Gastrocnemius medialis (tissue), 4 donors: ENCODE measurements around the gene PLCXD1. TPM values are rescaled to one million over a fixed set of nuclear protein-coding genes. Genes with fewer than 3 reads are reported as not detected.

Experiments
- ATAC-seq, 2 donors: fragments of 150-250 bp; one replicate each; pipeline ENCODE4 v1.9.1; 2016
- DNase-seq, 2 donors: peaks; one replicate each; pipeline ENCODE4 v3.0.0-alpha.2; 2019
- H3K27ac ChIP-seq, 4 donors: fragments of 200-600 bp; sonication (generic); 1 replicate in 1 of 4; 2 replicates in 3 of 4; pipeline ENCODE4 v1.5.1; 2016 to 2018; ENCODE audit warnings: mild to moderate bottlenecking in 2 of 4, moderate library complexity in 1 of 4
- H3K27me3 ChIP-seq, 3 donors: fragments of 200-600 bp; sonication (generic) in 2 of 3; 1 replicate in 1 of 3; 2 replicates in 2 of 3; pipeline versions ENCODE4 v1.5.1 to v1.6.0; 2016 to 2019; ENCODE audit warnings: mild to moderate bottlenecking in 1 of 3, moderate library complexity in 1 of 3
- H3K36me3 ChIP-seq, 2 donors: fragments of 200-600 bp; sonication (generic) in 1 of 2; one replicate each; pipeline ENCODE4 v1.5.1; 2017 to 2018
- H3K4me1 ChIP-seq, 2 donors: fragments of 200-600 bp; sonication (generic) in 1 of 2; one replicate each; pipeline ENCODE4 v1.5.1; 2016 to 2017; ENCODE audit warnings: mild to moderate bottlenecking in 2 of 2
- H3K4me3 ChIP-seq, 4 donors: fragments of 200-600 bp; sonication (generic) in 3 of 4; 1 replicate in 1 of 4; 2 replicates in 3 of 4; pipeline ENCODE4 v1.5.1; 2016 to 2019; ENCODE audit warnings: mild to moderate bottlenecking in 2 of 4
- H3K9me3 ChIP-seq, 3 donors: fragments of 200-600 bp; sonication (generic) in 2 of 3; 1 replicate in 1 of 3; 2 replicates in 2 of 3; pipeline ENCODE4 v1.5.1; 2016 to 2019
- CTCF ChIP-seq, 5 experiments: fragments of 450-650 bp in 3 of 5; fragments of 200-600 bp in 2 of 5; sonication (generic) in 2 of 5; IDR thresholded peaks in 4 of 5; conservative IDR thresholded peaks in 1 of 5; 1 replicate in 4 of 5; 2 replicates in 1 of 5; pipeline ENCODE4 v1.5.1; 2016 to 2019; ENCODE audit warnings: antibody characterized with exemption in 5 of 5, mild to moderate bottlenecking in 3 of 5, moderate library complexity in 3 of 5
- POLR2A ChIP-seq, 2 donors: fragments of 450-650 bp; IDR thresholded peaks; one replicate each; pipeline ENCODE4 v1.6.1; 2017; ENCODE audit warnings: antibody characterized with exemption in 2 of 2, mild to moderate bottlenecking in 2 of 2, moderate library complexity in 2 of 2
- in situ Hi-C, 4 donors: fragments of 200-750 bp; cut with MboI; loops; one replicate each; pipeline versions ENCODE4 v1.15.0 to v1.8.0; 2017; ENCODE audit warnings: low sequenced_read_pairs in 4 of 4
- intact Hi-C: fragments of 100-400 bp; cut with DNase I; formaldehyde crosslinking; loops from one replicate; pipeline ENCODE4 v1.15.1; 2023; ENCODE audit warnings: low total_unique reads
- total RNA-seq, 4 donors: library from RNA; depleted of rRNA; stranded (reverse); fragments of >200 nt; gene quantifications; one replicate each; pipeline versions ENCODE4 v1.1.0 to v1.2.3, GENCODE V29; 2016

The PLCXD1 gene
- total RNA-seq, 4 donors from 2014 or later, result 0.36 to 1.7 (median 0.66) TPM

- no peak for TF ChIP-seq CTCF (IDR thresholded peaks at IDR 0.05 in 4 of 5, conservative IDR thresholded peaks at IDR 0.05 in 1 of 5)
- TF ChIP-seq POLR2A (IDR thresholded peaks at IDR 0.05), result no peak
- Histone ChIP-seq H3K4me1 (peaks cover 9 to 18% of the 10 kb centered on the region in 2 donors), H3K9me3 (no peaks in the 10 kb centered on the region), H3K27me3 (no peaks in the 10 kb centered on the region), H3K4me3 (no peak overlapping the region), H3K36me3 (peaks cover 0 to 34% of the 10 kb centered on the region in 2 donors), H3K27ac (peak overlapping the region; percentile 12 to 99 (median 95))
- in situ Hi-C loops (no loop called here), intact Hi-C loops (loop anchor here (5.0 kb wide), 1 partner anchor 71 kb away; the partner anchor contains the start of gene PPP2R3B)
- DNase-seq (no peak), ATAC-seq (no peak)
Measured at GRCh38 chrX:316351-317325, 35.5 kb downstream of the PLCXD1 start.

GRCh38 chrX:317424-318067 is 36.4 kb downstream of the PLCXD1 start:
- H3K9me3 ChIP-seq, result no peaks in the 10 kb centered on the region
- H3K4me1 ChIP-seq, result peaks cover 9 to 18% of the 10 kb centered on the region in 2 donors
- no peak for DNase-seq
- ATAC-seq, result no peak
- TF ChIP-seq CTCF (IDR thresholded peaks at IDR 0.05 in 4 of 5, conservative IDR thresholded peaks at IDR 0.05 in 1 of 5) (no peak), POLR2A (IDR thresholded peaks at IDR 0.05) (no peak)
- in situ Hi-C loops, result no loop called here
- H3K27ac ChIP-seq, result peak overlapping the region; percentile 91 to 99 (median 99)
- H3K4me3 ChIP-seq, result peak overlapping the region; percentile 65 to 89 (median 86)
- peaks cover 0 to 25% of the 10 kb centered on the region in 2 donors for H3K36me3 ChIP-seq
- intact Hi-C loops, result loop anchor here (2.0 to 5.0 kb wide), 2 partner anchors 53 to 70 kb away; partner anchors contain the start of gene PPP2R3B
- H3K27me3 ChIP-seq, result no peaks in the 10 kb centered on the region

- Histone ChIP-seq H3K36me3 (peaks cover 0 to 19% of the 10 kb centered on the region in 2 donors), H3K4me1 (peaks cover 9 to 22% of the 10 kb centered on the region in 2 donors), H3K27ac (peak overlapping the region; percentile 91 to 99 (median 99)), H3K4me3 (peak overlapping the region; percentile 65 to 89 (median 86)), H3K9me3 (no peaks in the 10 kb centered on the region), H3K27me3 (no peaks in the 10 kb centered on the region)
- in situ Hi-C loops, result no loop called here
- DNase-seq, result peak; percentile 99 to 100
- TF ChIP-seq POLR2A (IDR thresholded peaks at IDR 0.05) (peak; percentile 88), CTCF (IDR thresholded peaks at IDR 0.05 in 4 of 5, conservative IDR thresholded peaks at IDR 0.05 in 1 of 5) (no peak)
- intact Hi-C loops, result loop anchor here (2.0 to 5.0 kb wide), 2 partner anchors 53 to 69 kb away; partner anchors contain the start of gene PPP2R3B
- peak; percentile 86 to 87 for ATAC-seq
Measured at GRCh38 chrX:318068-318738, 37.0 kb downstream of the PLCXD1 start.
